GM12878 (cell line): ENCODE measurements around the gene SFN. TPM values are rescaled to one million over a fixed set of nuclear protein-coding genes. Genes with fewer than 3 reads are reported as not detected.

Source experiments
- ATAC-seq: fragments of 200-7000 bp; cut with Tn5 transposase; 3 replicates; pipeline ENCODE4 v1.9.1; 2020; ENCODE audit warnings: mild to moderate bottlenecking, moderate library complexity
- BruUV-seq: library from RNA; stranded (reverse); fragments of 400-500 nt; replicated peaks from 2 replicates; lab custom pipeline; 2021; lab: Mats Ljungman, UMichigan
- CTCF ChIA-PET: fragments of 300-600 bp; sonication (Branson Sonifier 250); formaldehyde crosslinking; extraction: SDS; loops from one replicate; lab custom pipeline; 2021; ENCODE audit warnings: inconsistent platforms; lab: Yijun Ruan, JAX
- POLR2A ChIA-PET: fragments of 350-600 bp; formaldehyde crosslinking; extraction: SDS; loops from one replicate; lab custom pipeline; 2021; ENCODE audit warnings: inconsistent platforms; lab: Charles Lee
- RAD21 ChIA-PET: fragments of 300-600 bp; sonication (Branson Sonifier 250); formaldehyde crosslinking; loops from one replicate; lab custom pipeline; 2023; ENCODE audit warnings: antibody characterized with exemption; ENCODE audit not compliant: unreplicated experiment; lab: Charles Lee
- SMC1A ChIA-PET: fragments of 300-600 bp; sonication (Branson Sonifier 250); formaldehyde crosslinking; loops from one replicate; lab custom pipeline; 2023; ENCODE audit not compliant: unreplicated experiment, uncharacterized antibody; lab: Charles Lee
- DNase-seq: peaks from one replicate; pipeline ENCODE4 v3.0.0-alpha.2; 2011; ENCODE audit warnings: low read depth, low spot score
- FAIRE-seq: peaks from 3 replicates; lab custom pipeline; 2011; peaks lifted over from hg19 to GRCh38; lab: Jason Lieb, UNC
- H2AFZ ChIP-seq: 2 replicates; pipeline ENCODE4 v1.6.0; 2011; ENCODE audit warnings: low read depth, low read length, control low read depth; ENCODE audit not compliant: control insufficient read depth
- H3K27ac ChIP-seq: 2 replicates; pipeline ENCODE4 v1.5.1; 2011; ENCODE audit warnings: control low read depth; ENCODE audit not compliant: control insufficient read depth, insufficient read depth
- H3K27me3 ChIP-seq, 2 experiments: replicated peaks in 1 of 2; 2 replicates each; pipeline versions ENCODE4 v1.6.0 to v1.6.1; 2011; ENCODE audit warnings: low read length in 1 of 2; ENCODE audit not compliant: control insufficient read depth in 2 of 2, insufficient read depth in 2 of 2
- H3K36me3 ChIP-seq, 2 experiments: 2 replicates each; pipeline ENCODE4 v1.5.1; 2011; ENCODE audit warnings: low read length in 1 of 2; ENCODE audit not compliant: control insufficient read depth in 2 of 2, insufficient read depth in 2 of 2
- H3K4me1 ChIP-seq: 2 replicates; pipeline ENCODE4 v1.6.1; 2011; ENCODE audit warnings: mild to moderate bottlenecking, low read length, moderate library complexity, mixed read lengths; ENCODE audit not compliant: control insufficient read depth, insufficient read depth
- H3K4me2 ChIP-seq: 2 replicates; pipeline ENCODE4 v1.6.0; 2011; ENCODE audit warnings: control low read depth; ENCODE audit not compliant: control insufficient read depth, insufficient read depth
- H3K4me3 ChIP-seq: fragments of 200-600 bp; sonication (generic); 2 replicates; pipeline ENCODE4 v1.5.1; 2016
- H3K79me2 ChIP-seq: 2 replicates; pipeline ENCODE4 v1.6.0; 2011; ENCODE audit warnings: low read length; ENCODE audit not compliant: control insufficient read depth, insufficient read depth
- H3K9ac ChIP-seq: 2 replicates; pipeline ENCODE4 v1.8.0; 2011; ENCODE audit warnings: low read length, control low read depth, mixed read lengths; ENCODE audit not compliant: control insufficient read depth, insufficient read depth
- H3K9me3 ChIP-seq: replicated peaks from 3 replicates; pipeline ENCODE4 v1.5.1; 2011; ENCODE audit warnings: mild to moderate bottlenecking, low read length; ENCODE audit not compliant: control insufficient read depth, insufficient read depth
- H4K20me1 ChIP-seq: 2 replicates; pipeline ENCODE4 v1.6.0; 2011; ENCODE audit not compliant: control insufficient read depth, insufficient read depth
- CREB1 ChIP-seq: IDR thresholded peaks from 2 replicates; pipeline ENCODE4 v1.6.1; 2012; ENCODE audit warnings: low read depth, mild to moderate bottlenecking, inconsistent platforms
- IRF4 ChIP-seq: IDR thresholded peaks from 2 replicates; pipeline ENCODE4 v1.6.1; 2011; ENCODE audit warnings: low read depth, low read length
- KDM1A ChIP-seq: fragments of 200-600 bp; sonication (generic); IDR thresholded peaks from 2 replicates; pipeline ENCODE4 v1.6.1; 2016; ENCODE audit warnings: borderline replicate concordance
- MTA2 ChIP-seq: fragments of 450-650 bp; IDR thresholded peaks from 2 replicates; pipeline ENCODE4 v1.6.1; 2016; ENCODE audit warnings: low read depth, mild to moderate bottlenecking, moderate library complexity
- PAX5 ChIP-seq: IDR thresholded peaks from 2 replicates; pipeline ENCODE4 v1.6.1; 2011; ENCODE audit warnings: low read depth, low read length, borderline replicate concordance
- PAX8 ChIP-seq: fragments of 450-650 bp; IDR thresholded peaks from 2 replicates; pipeline ENCODE4 v1.6.1; 2017; ENCODE audit warnings: mild to moderate bottlenecking, moderate library complexity
- TBL1XR1 ChIP-seq: IDR thresholded peaks from 2 replicates; pipeline ENCODE4 v1.6.1; 2012; ENCODE audit warnings: low read depth, low read length, improper control_type of control experiment
- WGBS: methylation state at CpG from one replicate; pipeline ENCODE4 v1.1.6; 2016; ENCODE audit warnings: low lambda C conversion rate; ENCODE audit not compliant: insufficient replicate concordance, insufficient coverage; ENCODE audit errors: missing lambda C conversion rate; 5-methylcytosine and 5-hydroxymethylcytosine counted together
- in situ Hi-C: fragments of 300-500 bp; cut with MboI; formaldehyde crosslinking; loops from 9 replicates; pipeline ENCODE4 v1.14.3; 2018; ENCODE audit warnings: mixed read lengths
- intact Hi-C: fragments of 100-400 bp; cut with micrococcal nuclease; formaldehyde crosslinking; loops from one replicate; pipeline ENCODE4 v1.14.2; 2022; ENCODE audit not compliant: unreplicated experiment
- polyA plus RNA-seq, 11 experiments: library from polyadenylated mRNA; depleted of rRNA in 4 of 11; unstranded in 6 of 11; stranded (reverse) in 5 of 11; fragments of >200 nt; fragmentation: Nextera tagmentation in 4 of 11; fragmentation: Illumina TruSeq in 1 of 11; extraction: Ambion mirVana in 4 of 11; extraction: Trizol in 1 of 11; gene quantifications; 1 replicate in 1 of 11; 2 replicates in 10 of 11; pipeline versions ENCODE4 v1.2.1 to v1.2.3, GENCODE V29; 2011 to 2016; ENCODE audit warnings: inconsistent platforms in 2 of 11, missing spikeins in 2 of 11, low read depth in 1 of 11
- total RNA-seq, 4 experiments: library from RNA; depleted of rRNA in 3 of 4; stranded (reverse); fragments of >200 nt in 3 of 4; fragmentation: Illumina TruSeq in 1 of 4; extraction: Trizol in 1 of 4; gene quantifications; 2 replicates each; pipeline versions ENCODE4 v1.2.1 to v1.2.3, GENCODE V29; 2013 to 2021
- TF ChIP-seq, protein P1 (sequence below): fragments of 450-650 bp; IDR thresholded peaks from 2 replicates; pipeline ENCODE4 v1.6.1; 2018; ENCODE audit warnings: mild to moderate bottlenecking, low read depth, moderate library complexity; ENCODE audit not compliant: partially characterized antibody
- TF ChIP-seq, protein P2 (sequence below): fragments of 150-350 bp; IDR thresholded peaks from 2 replicates; pipeline ENCODE4 v1.6.1; 2014; ENCODE audit warnings: mild to moderate bottlenecking, low read depth, low read length
- TF ChIP-seq, protein P3 (sequence below): fragments of 150-350 bp; IDR thresholded peaks from 2 replicates; pipeline ENCODE4 v1.6.1; 2016; ENCODE audit warnings: low read depth, low read length
- TF ChIP-seq, protein P4 (sequence below), 3 experiments: IDR thresholded peaks in 2 of 3; conservative IDR thresholded peaks in 1 of 3; 2 replicates each; pipeline ENCODE4 v1.5.1; 2011; ENCODE audit warnings: low read depth in 3 of 3, low read length in 3 of 3, mild to moderate bottlenecking in 3 of 3, control low read depth in 2 of 3, moderate library complexity in 2 of 3, inconsistent platforms in 1 of 3, mixed read lengths in 1 of 3; ENCODE audit not compliant: control insufficient read depth in 2 of 3, insufficient read depth in 1 of 3; ENCODE audit errors: extremely low read depth in 1 of 3

SFN gene
- total and polyA plus RNA-seq, 10 of the 15 experiments (the other 5 are each of a cell fraction or from before 2014, with no cell fraction given), result 0.19 to 2.9 (median 1.0) TPM

DNA sequence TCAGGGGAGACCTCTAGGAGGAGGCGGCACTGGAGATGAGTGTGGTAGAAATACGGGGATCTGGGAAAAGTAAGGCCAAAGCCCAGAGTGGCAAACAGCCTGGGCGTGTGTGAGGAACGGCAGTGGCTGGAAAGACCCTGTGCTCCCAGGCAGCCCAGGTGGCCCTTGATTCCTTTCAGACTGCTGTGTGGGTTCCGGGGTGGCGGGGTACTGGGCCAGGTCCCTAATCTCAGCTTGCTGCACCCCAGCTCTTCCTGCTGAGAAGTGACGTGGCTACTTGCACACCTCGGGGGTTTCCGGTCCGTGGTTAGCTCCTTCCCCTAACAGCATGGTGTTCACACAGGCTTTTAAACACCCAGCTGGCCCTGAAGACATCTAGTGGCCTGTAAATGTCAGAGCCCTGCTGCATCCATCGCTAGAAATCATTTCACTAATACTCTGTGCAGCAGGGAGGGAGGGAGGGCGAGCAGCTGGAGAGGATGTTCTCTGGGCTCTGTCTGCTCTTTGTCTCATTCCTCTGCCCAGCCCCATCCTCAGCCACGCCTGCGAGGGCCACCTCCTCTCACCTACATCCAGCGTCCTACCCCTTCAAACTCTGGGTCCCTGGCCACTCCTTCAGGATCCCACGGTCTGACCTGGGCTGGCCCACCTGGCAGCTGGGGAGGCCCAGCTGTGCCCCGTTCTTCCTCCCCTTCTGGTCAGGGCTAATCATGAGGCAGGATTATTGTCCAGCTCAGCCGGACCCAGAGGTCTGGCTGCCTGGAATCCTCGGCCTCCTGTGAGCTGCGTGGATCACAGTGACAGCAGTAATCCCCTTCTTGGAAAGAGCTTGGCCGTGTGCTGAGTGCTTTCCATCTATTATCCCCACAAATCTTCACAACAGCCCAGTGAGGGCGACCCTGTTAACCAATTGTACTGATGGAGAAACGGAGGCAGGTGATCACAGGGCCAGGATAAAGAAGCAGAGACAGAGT, 29.2 kb upstream of the SFN start:
- peaks cover 51% of the 10 kb centered on the region for H3K79me2 ChIP-seq
- ATAC-seq (peak; percentile 88), FAIRE-seq (peak; percentile 93), DNase-seq (peak; percentile 88)
- BruUV-seq, result no TSS peak
- in situ Hi-C loops (no loop called here), intact Hi-C loops (loop anchor here (2.0 kb wide), 1 partner anchor 23 kb away; no protein-coding TSS in a partner anchor)
- H2AFZ ChIP-seq, result peak overlapping the region; percentile 46
- H3K4me1 ChIP-seq, result peaks cover 40% of the 10 kb centered on the region
- H3K27me3 ChIP-seq, result no peaks in the 10 kb centered on the region
- no peaks in the 10 kb centered on the region for H4K20me1 ChIP-seq
- ChIA-PET POLR2A (interaction anchor here (0.5 to 7.6 kb wide), 7 partner anchors 10 to 142 kb away, joined by 3 to 56 read pairs (median 7); partner anchors contain the start of gene PIGV), CTCF (interaction anchor here (0.6 to 7.7 kb wide), 24 partner anchors 8 to 735 kb away, joined by 3 to 117 read pairs (median 4); partner anchors contain the start of genes GPN2 and PIGV), SMC1A (interaction anchor here (0.7 to 7.2 kb wide), 12 partner anchors 8 to 226 kb away, joined by 3 to 57 read pairs (median 4); partner anchors contain the start of genes GPN2 and PIGV), RAD21 (interaction anchor here (0.6 to 3.6 kb wide), 18 partner anchors 8 to 292 kb away, joined by 3 to 26 read pairs (median 4); partner anchors contain the start of gene GPN2)
- peaks cover 7 to 34% of the 10 kb centered on the region in 2 experiments for H3K36me3 ChIP-seq
- WGBS, result 28% methylated on average over 21 of the region's 23 CpGs
- peak overlapping the region; percentile 56; the same call in 1 of the 2 replicates for H3K4me3 ChIP-seq
- H3K27ac ChIP-seq, result peak overlapping the region; percentile 99
- peak overlapping the region; percentile 89 for H3K9ac ChIP-seq
- no peaks in the 10 kb centered on the region for H3K9me3 ChIP-seq
- H3K4me2 ChIP-seq, result peak overlapping the region; percentile 95
- TF ChIP-seq IRF4 (0 out of 2 replicates have a peak, but pooled peaks have one; percentile 37), KDM1A (no peak), CREB1 (peak; percentile 91), PAX8 (no peak), TBL1XR1 (peak; percentile 33; the same call in 1 of the 2 replicates), PAX5 (peak; percentile 85), MTA2 (no peak)
- TF ChIP-seq, protein P1, sequence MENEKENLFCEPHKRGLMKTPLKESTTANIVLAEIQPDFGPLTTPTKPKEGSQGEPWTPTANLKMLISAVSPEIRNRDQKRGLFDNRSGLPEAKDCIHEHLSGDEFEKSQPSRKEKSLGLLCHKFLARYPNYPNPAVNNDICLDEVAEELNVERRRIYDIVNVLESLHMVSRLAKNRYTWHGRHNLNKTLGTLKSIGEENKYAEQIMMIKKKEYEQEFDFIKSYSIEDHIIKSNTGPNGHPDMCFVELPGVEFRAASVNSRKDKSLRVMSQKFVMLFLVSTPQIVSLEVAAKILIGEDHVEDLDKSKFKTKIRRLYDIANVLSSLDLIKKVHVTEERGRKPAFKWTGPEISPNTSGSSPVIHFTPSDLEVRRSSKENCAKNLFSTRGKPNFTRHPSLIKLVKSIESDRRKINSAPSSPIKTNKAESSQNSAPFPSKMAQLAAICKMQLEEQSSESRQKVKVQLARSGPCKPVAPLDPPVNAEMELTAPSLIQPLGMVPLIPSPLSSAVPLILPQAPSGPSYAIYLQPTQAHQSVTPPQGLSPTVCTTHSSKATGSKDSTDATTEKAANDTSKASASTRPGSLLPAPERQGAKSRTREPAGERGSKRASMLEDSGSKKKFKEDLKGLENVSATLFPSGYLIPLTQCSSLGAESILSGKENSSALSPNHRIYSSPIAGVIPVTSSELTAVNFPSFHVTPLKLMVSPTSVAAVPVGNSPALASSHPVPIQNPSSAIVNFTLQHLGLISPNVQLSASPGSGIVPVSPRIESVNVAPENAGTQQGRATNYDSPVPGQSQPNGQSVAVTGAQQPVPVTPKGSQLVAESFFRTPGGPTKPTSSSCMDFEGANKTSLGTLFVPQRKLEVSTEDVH, result no peak
- TF ChIP-seq, protein P2, sequence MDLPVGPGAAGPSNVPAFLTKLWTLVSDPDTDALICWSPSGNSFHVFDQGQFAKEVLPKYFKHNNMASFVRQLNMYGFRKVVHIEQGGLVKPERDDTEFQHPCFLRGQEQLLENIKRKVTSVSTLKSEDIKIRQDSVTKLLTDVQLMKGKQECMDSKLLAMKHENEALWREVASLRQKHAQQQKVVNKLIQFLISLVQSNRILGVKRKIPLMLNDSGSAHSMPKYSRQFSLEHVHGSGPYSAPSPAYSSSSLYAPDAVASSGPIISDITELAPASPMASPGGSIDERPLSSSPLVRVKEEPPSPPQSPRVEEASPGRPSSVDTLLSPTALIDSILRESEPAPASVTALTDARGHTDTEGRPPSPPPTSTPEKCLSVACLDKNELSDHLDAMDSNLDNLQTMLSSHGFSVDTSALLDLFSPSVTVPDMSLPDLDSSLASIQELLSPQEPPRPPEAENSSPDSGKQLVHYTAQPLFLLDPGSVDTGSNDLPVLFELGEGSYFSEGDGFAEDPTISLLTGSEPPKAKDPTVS, result no peak
- TF ChIP-seq, protein P3, sequence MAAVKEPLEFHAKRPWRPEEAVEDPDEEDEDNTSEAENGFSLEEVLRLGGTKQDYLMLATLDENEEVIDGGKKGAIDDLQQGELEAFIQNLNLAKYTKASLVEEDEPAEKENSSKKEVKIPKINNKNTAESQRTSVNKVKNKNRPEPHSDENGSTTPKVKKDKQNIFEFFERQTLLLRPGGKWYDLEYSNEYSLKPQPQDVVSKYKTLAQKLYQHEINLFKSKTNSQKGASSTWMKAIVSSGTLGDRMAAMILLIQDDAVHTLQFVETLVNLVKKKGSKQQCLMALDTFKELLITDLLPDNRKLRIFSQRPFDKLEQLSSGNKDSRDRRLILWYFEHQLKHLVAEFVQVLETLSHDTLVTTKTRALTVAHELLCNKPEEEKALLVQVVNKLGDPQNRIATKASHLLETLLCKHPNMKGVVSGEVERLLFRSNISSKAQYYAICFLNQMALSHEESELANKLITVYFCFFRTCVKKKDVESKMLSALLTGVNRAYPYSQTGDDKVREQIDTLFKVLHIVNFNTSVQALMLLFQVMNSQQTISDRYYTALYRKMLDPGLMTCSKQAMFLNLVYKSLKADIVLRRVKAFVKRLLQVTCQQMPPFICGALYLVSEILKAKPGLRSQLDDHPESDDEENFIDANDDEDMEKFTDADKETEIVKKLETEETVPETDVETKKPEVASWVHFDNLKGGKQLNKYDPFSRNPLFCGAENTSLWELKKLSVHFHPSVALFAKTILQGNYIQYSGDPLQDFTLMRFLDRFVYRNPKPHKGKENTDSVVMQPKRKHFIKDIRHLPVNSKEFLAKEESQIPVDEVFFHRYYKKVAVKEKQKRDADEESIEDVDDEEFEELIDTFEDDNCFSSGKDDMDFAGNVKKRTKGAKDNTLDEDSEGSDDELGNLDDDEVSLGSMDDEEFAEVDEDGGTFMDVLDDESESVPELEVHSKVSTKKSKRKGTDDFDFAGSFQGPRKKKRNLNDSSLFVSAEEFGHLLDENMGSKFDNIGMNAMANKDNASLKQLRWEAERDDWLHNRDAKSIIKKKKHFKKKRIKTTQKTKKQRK, result no peak
- TF ChIP-seq, protein P4, sequence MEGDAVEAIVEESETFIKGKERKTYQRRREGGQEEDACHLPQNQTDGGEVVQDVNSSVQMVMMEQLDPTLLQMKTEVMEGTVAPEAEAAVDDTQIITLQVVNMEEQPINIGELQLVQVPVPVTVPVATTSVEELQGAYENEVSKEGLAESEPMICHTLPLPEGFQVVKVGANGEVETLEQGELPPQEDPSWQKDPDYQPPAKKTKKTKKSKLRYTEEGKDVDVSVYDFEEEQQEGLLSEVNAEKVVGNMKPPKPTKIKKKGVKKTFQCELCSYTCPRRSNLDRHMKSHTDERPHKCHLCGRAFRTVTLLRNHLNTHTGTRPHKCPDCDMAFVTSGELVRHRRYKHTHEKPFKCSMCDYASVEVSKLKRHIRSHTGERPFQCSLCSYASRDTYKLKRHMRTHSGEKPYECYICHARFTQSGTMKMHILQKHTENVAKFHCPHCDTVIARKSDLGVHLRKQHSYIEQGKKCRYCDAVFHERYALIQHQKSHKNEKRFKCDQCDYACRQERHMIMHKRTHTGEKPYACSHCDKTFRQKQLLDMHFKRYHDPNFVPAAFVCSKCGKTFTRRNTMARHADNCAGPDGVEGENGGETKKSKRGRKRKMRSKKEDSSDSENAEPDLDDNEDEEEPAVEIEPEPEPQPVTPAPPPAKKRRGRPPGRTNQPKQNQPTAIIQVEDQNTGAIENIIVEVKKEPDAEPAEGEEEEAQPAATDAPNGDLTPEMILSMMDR (IDR thresholded peaks at IDR 0.05 in 2 of 3, conservative IDR thresholded peaks at IDR 0.05 in 1 of 3; ENCODE audit: control insufficient read depth in 2 of 3, extremely low read depth in 1 of 3, insufficient read depth in 1 of 3, low read depth in 3 of 3, low read length in 3 of 3), result peak; percentile 40 to 54 (median 46); a peak in 5 of 6 replicates
